Thyroid gland (tissue), 4 donors: ENCODE data around the gene TAS2R16. TPM values are rescaled to one million over a fixed set of nuclear protein-coding genes. Genes with fewer than 3 reads are reported as not detected.

Source experiments
- DNase-seq, 2 donors: peaks; one replicate each; pipeline ENCODE4 v3.0.0-alpha.2; 2019
- H3K27ac ChIP-seq, 3 donors: fragments of 200-600 bp; sonication (generic); 1 replicate in 2 of 3; 2 replicates in 1 of 3; pipeline ENCODE4 v1.5.1; 2016 to 2019; ENCODE audit warnings: mild to moderate bottlenecking in 1 of 3, moderate library complexity in 1 of 3
- H3K27me3 ChIP-seq: fragments of 200-600 bp; sonication (generic); one replicate; pipeline ENCODE4 v1.5.1; 2019
- H3K36me3 ChIP-seq, 2 donors: fragments of 200-600 bp; sonication (generic); one replicate each; pipeline ENCODE4 v1.5.1; 2016 to 2019
- H3K4me1 ChIP-seq, 2 donors: fragments of 200-600 bp; sonication (generic); one replicate each; pipeline ENCODE4 v1.5.1; 2017 to 2019
- H3K4me3 ChIP-seq, 3 donors: fragments of 200-600 bp; sonication (generic); replicated peaks in 1 of 3; 1 replicate in 2 of 3; 2 replicates in 1 of 3; pipeline ENCODE4 v1.5.1; 2016; ENCODE audit warnings: mild to moderate bottlenecking in 1 of 3
- H3K9me3 ChIP-seq: fragments of 200-600 bp; sonication (generic); one replicate; pipeline ENCODE4 v1.5.1; 2017
- CTCF ChIP-seq, 6 experiments: fragments of 200-600 bp in 3 of 6; fragments of 450-650 bp in 3 of 6; sonication (generic) in 3 of 6; IDR thresholded peaks; one replicate each; pipeline ENCODE4 v1.5.1; 2016 to 2019; ENCODE audit warnings: antibody characterized with exemption in 6 of 6, mild to moderate bottlenecking in 2 of 6, inconsistent platforms in 1 of 6, moderate library complexity in 1 of 6
- POLR2A ChIP-seq, 2 donors: fragments of 450-650 bp; IDR thresholded peaks; one replicate each; pipeline ENCODE4 v1.6.1; 2017; ENCODE audit warnings: antibody characterized with exemption in 2 of 2, mild to moderate bottlenecking in 2 of 2, moderate library complexity in 1 of 2
- WGBS, 2 donors: methylation state at CpG; one replicate each; pipeline ENCODE4 v1.1.5; 2017; 5-methylcytosine and 5-hydroxymethylcytosine counted together
- intact Hi-C: fragments of 100-400 bp; cut with DNase I; formaldehyde crosslinking; loops from one replicate; pipeline ENCODE4 v1.15.1; 2023
- total RNA-seq, 4 donors: library from RNA; depleted of rRNA; stranded (reverse); fragments of >200 nt; gene quantifications; one replicate each; pipeline ENCODE4 v1.2.3, GENCODE V29; 2016

Gene TAS2R16
- total RNA-seq, 4 donors from 2014 or later = not detected

- DNase-seq = no peak
- no peak overlapping the region for H3K27ac ChIP-seq
- intact Hi-C loops = no loop called here
- no peaks in the 10 kb centered on the region for H3K36me3 ChIP-seq
- no peak overlapping the region for H3K4me3 ChIP-seq
- H3K4me1 ChIP-seq = no peaks in the 10 kb centered on the region
- no peaks in the 10 kb centered on the region for H3K9me3 ChIP-seq
- 88 to 91% methylated on average over 4 of the region's 4 CpGs for WGBS, 2 donors
- TF ChIP-seq POLR2A (IDR thresholded peaks at IDR 0.05) = no peak
- no peak for TF ChIP-seq CTCF (IDR thresholded peaks at IDR 0.05)
- H3K27me3 ChIP-seq = no peaks in the 10 kb centered on the region
Measured at GRCh38 chr7:123030631-123031030, 35.1 kb upstream of the TAS2R16 start.

DNA sequence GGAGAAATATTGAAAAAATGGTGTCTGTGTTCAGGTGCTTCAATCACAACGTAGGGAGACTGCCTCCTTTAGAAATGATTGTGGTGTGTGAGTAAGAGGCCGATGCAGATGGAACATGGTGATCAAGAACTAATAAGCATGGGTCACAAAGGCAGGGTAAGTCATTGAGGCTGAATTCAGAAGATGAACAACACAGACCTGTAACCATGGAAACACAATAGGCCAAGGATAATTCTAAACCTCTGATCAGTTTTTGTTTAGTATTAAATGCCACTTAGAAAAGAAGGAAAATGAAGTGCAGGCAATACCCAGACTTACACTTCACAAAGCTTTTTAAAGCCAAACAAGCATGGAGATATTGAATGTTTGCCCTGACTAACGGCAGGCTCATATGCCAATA is 32.8 kb upstream of the TAS2R16 start:
- no peaks in the 10 kb centered on the region for H3K9me3 ChIP-seq
- no peak overlapping the region for H3K4me3 ChIP-seq
- H3K36me3 ChIP-seq = no peaks in the 10 kb centered on the region
- H3K27ac ChIP-seq = no peak overlapping the region
- no peak for DNase-seq
- intact Hi-C loops = no loop called here
- no peak for TF ChIP-seq POLR2A (IDR thresholded peaks at IDR 0.05)
- TF ChIP-seq CTCF (IDR thresholded peaks at IDR 0.05) = no peak
- H3K4me1 ChIP-seq = no peaks in the 10 kb centered on the region
- 74 to 75% methylated on average over 3 of the region's 3 CpGs for WGBS, 2 donors
- H3K27me3 ChIP-seq = no peaks in the 10 kb centered on the region

DNA sequence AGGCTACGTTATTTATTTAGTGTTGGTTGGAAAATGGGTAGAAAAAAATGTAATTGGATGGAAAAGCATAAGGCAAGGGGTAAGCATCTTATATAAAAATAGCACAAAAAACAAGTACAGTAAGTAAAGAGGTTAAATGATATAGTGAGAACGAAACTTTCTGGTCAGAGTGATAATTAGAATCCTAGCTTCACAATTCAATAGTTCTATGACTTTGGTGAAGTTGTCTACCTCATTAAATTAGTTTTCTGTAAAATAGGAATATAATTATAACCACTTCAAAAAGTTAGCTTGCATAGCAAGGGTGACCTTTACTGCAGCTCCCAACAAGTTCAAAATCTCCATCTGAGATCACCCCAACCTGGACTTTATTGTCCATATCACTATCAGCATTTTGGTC is 30.8 kb upstream of the TAS2R16 start:
- no peak overlapping the region for H3K4me3 ChIP-seq
- H3K36me3 ChIP-seq = no peaks in the 10 kb centered on the region
- H3K4me1 ChIP-seq = no peaks in the 10 kb centered on the region
- TF ChIP-seq CTCF (IDR thresholded peaks at IDR 0.05) = no peak
- no peak for TF ChIP-seq POLR2A (IDR thresholded peaks at IDR 0.05)
- intact Hi-C loops = no loop called here
- no peak overlapping the region for H3K27ac ChIP-seq
- 78 to 89% methylated on average over 2 of the region's 2 CpGs for WGBS, 2 donors
- DNase-seq = no peak
- no peaks in the 10 kb centered on the region for H3K9me3 ChIP-seq
- H3K27me3 ChIP-seq = no peaks in the 10 kb centered on the region

DNA sequence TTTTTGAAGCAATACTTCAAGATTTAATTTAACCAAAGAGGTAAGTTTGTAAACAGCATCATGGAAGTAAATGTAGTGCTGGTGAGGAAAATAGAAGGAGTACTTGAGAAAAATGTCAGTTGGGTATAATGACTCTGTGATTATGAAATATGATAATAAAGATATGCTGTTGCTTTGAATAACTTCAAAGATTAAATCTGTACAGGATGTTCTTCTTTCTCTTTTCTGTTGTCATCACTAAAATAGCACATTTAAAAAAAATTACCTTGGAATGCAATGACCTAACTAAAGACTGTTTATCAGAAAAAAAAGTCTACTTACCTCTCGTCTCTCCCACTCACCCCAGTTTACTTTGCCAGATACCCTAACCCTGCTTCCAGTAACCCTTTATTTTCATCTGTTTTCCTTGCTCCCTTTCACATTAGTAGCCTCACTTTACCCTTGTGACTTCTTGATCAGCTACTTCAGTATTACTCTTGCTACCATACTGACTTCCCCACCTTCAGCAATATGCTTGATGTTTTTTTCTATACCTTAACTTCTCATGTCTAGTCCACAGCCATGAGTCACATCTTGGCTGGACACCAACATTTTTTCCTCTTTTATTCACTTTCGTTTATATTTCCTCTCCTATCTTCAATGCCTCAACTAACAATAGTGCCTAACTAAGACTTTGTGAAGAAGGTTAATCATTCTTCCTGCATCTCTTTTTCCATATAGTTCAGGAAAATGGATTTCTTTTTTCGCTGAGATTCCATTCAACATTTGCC is 29.7 kb upstream of the TAS2R16 start:
- H3K27ac ChIP-seq = no peak overlapping the region
- no peak overlapping the region for H3K4me3 ChIP-seq
- H3K27me3 ChIP-seq = no peaks in the 10 kb centered on the region
- no peak for DNase-seq
- intact Hi-C loops = no loop called here
- no peaks in the 10 kb centered on the region for H3K36me3 ChIP-seq
- no peaks in the 10 kb centered on the region for H3K9me3 ChIP-seq
- 56 to 61% methylated on average over 3 of the region's 3 CpGs for WGBS, 2 donors
- H3K4me1 ChIP-seq = no peaks in the 10 kb centered on the region
- TF ChIP-seq CTCF (IDR thresholded peaks at IDR 0.05) = no peak
- TF ChIP-seq POLR2A (IDR thresholded peaks at IDR 0.05) = no peak

DNA sequence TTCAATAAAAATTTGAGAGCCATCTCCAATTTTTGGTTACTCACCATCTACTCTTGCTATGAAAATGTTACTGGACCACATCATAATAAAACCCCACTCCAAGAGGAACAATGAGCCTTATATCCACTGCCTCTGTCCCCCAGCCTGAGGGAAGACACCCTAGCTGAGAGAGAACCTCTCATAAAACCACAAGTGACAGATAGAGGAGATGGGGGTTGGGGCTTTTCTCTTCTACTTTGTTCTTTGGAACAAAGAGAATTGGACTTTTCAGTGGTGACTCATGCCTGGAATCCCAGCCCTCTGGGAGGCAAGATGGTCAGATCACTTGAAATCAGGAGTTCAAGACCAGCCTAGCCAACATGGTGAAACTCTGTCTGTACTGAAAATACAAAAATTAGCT is 27.6 kb upstream of the TAS2R16 start:
- Histone ChIP-seq H3K27me3 (no peaks in the 10 kb centered on the region), H3K4me3 (no peak overlapping the region), H3K4me1 (no peaks in the 10 kb centered on the region), H3K36me3 (no peaks in the 10 kb centered on the region), H3K9me3 (no peaks in the 10 kb centered on the region), H3K27ac (no peak overlapping the region)
- no peak for DNase-seq
- intact Hi-C loops = no loop called here
- no peak for TF ChIP-seq POLR2A (IDR thresholded peaks at IDR 0.05)
- no peak for TF ChIP-seq CTCF (IDR thresholded peaks at IDR 0.05)
